Measurements from ENCODE around the gene RBM26. TPM values are rescaled to one million over a fixed set of nuclear protein-coding genes. Genes with fewer than 3 reads are reported as not detected.

The RBM26 gene
- total RNA-seq, 1 experiment from 2014 or later, result 65.7 TPM

- no peaks in the 10 kb centered on the region for H3K27me3 ChIP-seq (replicated peaks; ENCODE audit: insufficient read depth, low read depth, low read length, poor library complexity)
- TF ChIP-seq CTCF (conservative IDR thresholded peaks at IDR 0.05; ENCODE audit: low read depth, low read length) (no peak), EZH2 (IDR thresholded peaks at IDR 0.05; ENCODE audit: borderline replicate concordance, low read depth, low read length, poor library complexity, severe bottlenecking) (no peak)
- H3K4me1 ChIP-seq (ENCODE audit: insufficient read depth, low read length, poor library complexity, severe bottlenecking), result peaks cover 9% of the 10 kb centered on the region
- H3K36me3 ChIP-seq (ENCODE audit: insufficient read depth, low read length, poor library complexity, severe bottlenecking), result peaks cover 31% of the 10 kb centered on the region
- no peak for DNase-seq (ENCODE audit: low spot score)
- intact Hi-C loops (cut with micrococcal nuclease; ENCODE audit: unreplicated experiment), result loop anchor here (5.0 kb wide), 1 partner anchor 416 kb away; no protein-coding TSS in a partner anchor
- ChIA-PET CTCF (no interaction called here), POLR2A (ENCODE audit: low non-redundant PET) (no interaction called here)
- BruUV-seq (replicated peaks), result no TSS peak
- no peak overlapping the region for H3K27ac ChIP-seq (ENCODE audit: low read depth, low read length, poor library complexity, severe bottlenecking)
- no peak overlapping the region for H3K4me3 ChIP-seq (ENCODE audit: low read depth, low read length, poor library complexity, severe bottlenecking)
- H3K9me3 ChIP-seq (ENCODE audit: low read depth, low read length, poor library complexity, severe bottlenecking), result peaks cover 26% of the 10 kb centered on the region
These were observed 13.0 kb downstream of the RBM26 start for GRCh38 chr13:79392882-79393563.

GRCh38 chr13:79389026-79389425 is 17.0 kb downstream of the RBM26 start:
- Histone ChIP-seq H3K27ac (ENCODE audit: low read depth, low read length, poor library complexity, severe bottlenecking) (no peak overlapping the region), H3K27me3 (replicated peaks; ENCODE audit: insufficient read depth, low read depth, low read length, poor library complexity) (no peaks in the 10 kb centered on the region), H3K4me1 (ENCODE audit: insufficient read depth, low read length, poor library complexity, severe bottlenecking) (peaks cover 14% of the 10 kb centered on the region), H3K4me3 (ENCODE audit: low read depth, low read length, poor library complexity, severe bottlenecking) (no peak overlapping the region), H3K36me3 (ENCODE audit: insufficient read depth, low read length, poor library complexity, severe bottlenecking) (peaks cover 8% of the 10 kb centered on the region), H3K9me3 (ENCODE audit: low read depth, low read length, poor library complexity, severe bottlenecking) (no peaks in the 10 kb centered on the region)
- TF ChIP-seq EZH2 (IDR thresholded peaks at IDR 0.05; ENCODE audit: borderline replicate concordance, low read depth, low read length, poor library complexity, severe bottlenecking), result no peak
- TF ChIP-seq CTCF (conservative IDR thresholded peaks at IDR 0.05; ENCODE audit: low read depth, low read length), result no peak
- intact Hi-C loops (cut with micrococcal nuclease; ENCODE audit: unreplicated experiment), result no loop called here
- POLR2A ChIA-PET (ENCODE audit: low non-redundant PET), result no interaction called here
- BruUV-seq (replicated peaks), result no TSS peak
- CTCF ChIA-PET, result no interaction called here
- no peak for DNase-seq (ENCODE audit: low spot score)

- Histone ChIP-seq H3K27ac (ENCODE audit: low read depth, low read length, poor library complexity, severe bottlenecking) (no peak overlapping the region), H3K36me3 (ENCODE audit: insufficient read depth, low read length, poor library complexity, severe bottlenecking) (peaks cover 13% of the 10 kb centered on the region), H3K27me3 (replicated peaks; ENCODE audit: insufficient read depth, low read depth, low read length, poor library complexity) (no peaks in the 10 kb centered on the region), H3K4me3 (ENCODE audit: low read depth, low read length, poor library complexity, severe bottlenecking) (no peak overlapping the region), H3K9me3 (ENCODE audit: low read depth, low read length, poor library complexity, severe bottlenecking) (no peaks in the 10 kb centered on the region), H3K4me1 (ENCODE audit: insufficient read depth, low read length, poor library complexity, severe bottlenecking) (peaks cover 8% of the 10 kb centered on the region)
- ChIA-PET POLR2A (ENCODE audit: low non-redundant PET) (no interaction called here), CTCF (no interaction called here)
- intact Hi-C loops (cut with micrococcal nuclease; ENCODE audit: unreplicated experiment), result no loop called here
- DNase-seq (ENCODE audit: low spot score), result no peak
- no TSS peak for BruUV-seq (replicated peaks)
- TF ChIP-seq CTCF (conservative IDR thresholded peaks at IDR 0.05; ENCODE audit: low read depth, low read length) (no peak), EZH2 (IDR thresholded peaks at IDR 0.05; ENCODE audit: borderline replicate concordance, low read depth, low read length, poor library complexity, severe bottlenecking) (no peak)
These were observed 18.2 kb downstream of the RBM26 start for GRCh38 chr13:79387853-79388252.
